Osteoblast (primary cell): Measurements from ENCODE around the gene CSF3. TPM values are rescaled to one million over a fixed set of nuclear protein-coding genes. Genes with fewer than 3 reads are reported as not detected.

Experiments used
- DNase-seq: peaks from one replicate; pipeline ENCODE4 v3.0.0; 2011; ENCODE audit warnings: low spot score, mixed read lengths; ENCODE audit not compliant: insufficient read length; ENCODE audit errors: missing footprints
- H2AFZ ChIP-seq: 2 replicates; pipeline ENCODE4 v1.6.0; 2011; ENCODE audit warnings: mild to moderate bottlenecking, low read length
- H3K27ac ChIP-seq: 2 replicates; pipeline ENCODE4 v1.5.1; 2011; ENCODE audit warnings: mild to moderate bottlenecking, low read depth, low read length, moderate library complexity
- H3K27me3 ChIP-seq: 2 replicates; pipeline ENCODE4 v1.6.0; 2012; ENCODE audit warnings: mild to moderate bottlenecking, control low read depth, inconsistent platforms, low read length, moderate library complexity; ENCODE audit not compliant: insufficient read depth
- H3K36me3 ChIP-seq: 2 replicates; pipeline ENCODE4 v1.5.1; 2011; ENCODE audit warnings: mild to moderate bottlenecking, low read length, control low read depth, moderate library complexity; ENCODE audit not compliant: insufficient read depth
- H3K4me1 ChIP-seq: 2 replicates; pipeline ENCODE4 v1.5.1; 2011; ENCODE audit warnings: mild to moderate bottlenecking, low read length, control low read depth, moderate library complexity; ENCODE audit not compliant: insufficient read depth
- H3K4me2 ChIP-seq: 2 replicates; pipeline ENCODE4 v1.6.0; 2011; ENCODE audit warnings: mild to moderate bottlenecking, low read length; ENCODE audit not compliant: insufficient read depth
- H3K4me3 ChIP-seq: fragments of 200-600 bp; sonication (generic); 3 replicates; pipeline ENCODE4 v1.5.1; 2012; ENCODE audit warnings: mild to moderate bottlenecking, low read length, inconsistent platforms; ENCODE audit not compliant: insufficient read depth
- H3K79me2 ChIP-seq: 2 replicates; pipeline ENCODE4 v1.6.0; 2012; ENCODE audit warnings: mild to moderate bottlenecking, low read length, control low read depth, inconsistent platforms; ENCODE audit not compliant: insufficient read depth
- H3K9me3 ChIP-seq: 2 replicates; pipeline ENCODE4 v1.5.1; 2011; ENCODE audit warnings: low read depth, low read length, control low read depth
- H4K20me1 ChIP-seq: 2 replicates; pipeline ENCODE4 v1.6.0; 2012; ENCODE audit warnings: mild to moderate bottlenecking, low read length, control low read depth; ENCODE audit not compliant: insufficient read depth
- CTCF ChIP-seq: IDR thresholded peaks from 2 replicates; pipeline ENCODE4 v1.5.1; 2011; ENCODE audit warnings: mild to moderate bottlenecking, low read depth, low read length, moderate library complexity; ENCODE audit errors: extremely low read depth
- total RNA-seq: library from RNA; depleted of rRNA; stranded (reverse); fragments of >200 nt; gene quantifications from 2 replicates; pipeline ENCODE4 v1.2.3, GENCODE V29; 2012

The CSF3 gene
- total RNA-seq, 1 donor, result not detected

GRCh38 chr17:40061609-40062038 is 46.4 kb downstream of the CSF3 start:
- Histone ChIP-seq H3K9me3 (no peaks in the 10 kb centered on the region), H3K79me2 (peaks cover 21% of the 10 kb centered on the region), H3K27me3 (peaks cover 5% of the 10 kb centered on the region), H3K4me1 (peaks cover 39% of the 10 kb centered on the region), H2AFZ (no peak overlapping the region), H3K27ac (no peak overlapping the region), H3K4me2 (no peak overlapping the region), H3K4me3 (no peak overlapping the region), H3K36me3 (no peaks in the 10 kb centered on the region), H4K20me1 (peaks cover 11% of the 10 kb centered on the region)
- no peak for DNase-seq
- TF ChIP-seq CTCF, result no peak

GRCh38 chr17:40062329-40063186 is 47.3 kb downstream of the CSF3 start, which contains the start of gene THRA:
Gene THRA, plus strand, starts transcription at chr17:40062965. Its CDS starts 11,524 bp downstream, at chr17:40074489.
- Histone ChIP-seq H2AFZ (peak within 1 kb of the TSS; percentile 87), H3K27me3 (peaks cover 5% of the 10 kb centered on the region), H3K79me2 (peaks cover 25% of the 10 kb centered on the region), H3K36me3 (no peaks in the 10 kb centered on the region), H3K4me3 (peak within 1 kb of the TSS; percentile 95), H4K20me1 (peaks cover 11% of the 10 kb centered on the region), H3K4me1 (peaks cover 39% of the 10 kb centered on the region), H3K27ac (no peak within 1 kb of the TSS), H3K4me2 (peak within 1 kb of the TSS; percentile 95), H3K9me3 (no peaks in the 10 kb centered on the region)
- peak; percentile 99 for DNase-seq
- no peak for TF ChIP-seq CTCF

DNA sequence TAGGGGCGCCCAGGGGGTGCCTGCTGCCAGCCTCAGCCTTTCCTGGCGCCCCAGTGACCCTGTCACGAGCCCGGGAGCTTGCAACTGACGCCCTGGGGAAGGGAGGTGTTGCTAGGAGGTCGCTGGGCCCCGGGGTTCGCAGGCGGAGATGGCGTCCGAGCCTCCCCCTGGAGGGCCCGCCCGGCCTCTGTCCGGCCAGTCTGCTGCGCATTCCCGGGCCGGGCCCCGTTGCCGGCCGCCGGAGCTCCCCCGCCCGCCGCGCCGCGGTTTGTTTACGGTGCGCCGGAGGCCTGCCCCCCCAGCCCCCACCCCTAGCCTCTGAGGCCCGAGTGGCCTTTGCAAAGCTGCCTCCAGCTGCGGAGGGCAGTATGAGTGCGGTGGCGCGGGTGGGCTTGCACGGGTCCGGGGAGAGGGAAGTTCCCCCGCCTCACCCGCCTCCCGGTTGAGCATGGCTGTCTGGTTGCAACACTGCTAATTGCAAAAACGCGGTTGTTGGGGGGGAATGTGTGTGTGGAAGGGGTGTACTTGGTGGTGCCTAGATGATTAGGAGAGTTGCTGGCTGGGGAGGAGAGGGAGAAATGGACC is 48.0 kb downstream of the CSF3 start:
- Histone ChIP-seq H3K9me3 (no peaks in the 10 kb centered on the region), H3K27ac (no peak overlapping the region), H3K4me2 (peak overlapping the region; percentile 95), H3K4me1 (peaks cover 39% of the 10 kb centered on the region), H3K79me2 (peaks cover 30% of the 10 kb centered on the region), H3K4me3 (peak overlapping the region; percentile 95), H2AFZ (peak overlapping the region; percentile 76), H4K20me1 (peaks cover 11% of the 10 kb centered on the region), H3K36me3 (no peaks in the 10 kb centered on the region), H3K27me3 (peaks cover 5% of the 10 kb centered on the region)
- TF ChIP-seq CTCF, result no peak
- peak; percentile 91 for DNase-seq
